ENCODE data around the gene MAGEL2.

MAGEL2 gene

GRCh38 chr15:23647421-23648370 lies at the start of gene MAGEL2:
Gene MAGEL2 (minus strand): TSS chr15:23647867. CDS start chr15:23647742, 125 bp downstream.
- no peak for DNase-seq

DNA sequence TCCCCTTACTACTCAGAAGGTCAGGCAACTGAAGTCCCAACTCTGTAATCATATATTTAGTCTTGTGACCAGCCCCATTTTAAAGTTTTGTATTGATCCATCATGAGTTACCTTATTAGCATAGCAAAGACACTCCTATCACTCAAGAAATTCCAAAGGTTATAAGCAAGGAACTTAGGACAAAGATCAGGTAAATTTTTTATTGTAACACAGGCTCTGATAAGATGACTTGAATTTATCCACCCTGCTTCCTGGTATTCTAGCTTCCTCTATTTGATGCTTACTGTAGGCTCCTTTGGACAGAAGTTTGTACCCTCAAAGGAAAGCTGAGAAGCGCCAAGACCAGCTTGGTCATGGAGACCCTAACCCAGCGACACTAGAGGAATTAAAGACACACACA lies 47.6 kb upstream of the MAGEL2 start:
- DNase-seq: no peak

- DNase-seq: no peak
These were observed 46.9 kb upstream of the MAGEL2 start for GRCh38 chr15:23694592-23694991.

- no peak for DNase-seq
These were observed 42.8 kb upstream of the MAGEL2 start for GRCh38 chr15:23690450-23690852.

DNA sequence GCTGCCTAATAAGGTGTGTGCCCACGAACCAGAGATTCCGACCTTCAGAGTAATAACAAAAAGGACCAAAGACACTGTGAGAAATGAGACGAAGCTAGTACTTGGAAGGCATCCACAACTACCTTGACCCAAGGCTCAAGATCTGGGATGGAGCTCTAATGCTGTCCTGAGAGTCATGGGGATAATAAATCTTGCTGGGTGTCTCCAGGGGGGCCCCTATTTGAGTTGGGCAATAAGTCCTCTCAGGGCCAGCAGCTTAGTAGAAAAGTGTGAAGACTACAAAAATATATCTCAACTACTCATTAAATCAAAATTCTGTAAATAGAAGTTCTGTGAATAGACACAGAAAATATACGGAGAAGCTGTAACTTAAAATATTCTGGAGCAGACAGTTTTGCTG lies 42.3 kb upstream of the MAGEL2 start:
- no peak for DNase-seq

DNA sequence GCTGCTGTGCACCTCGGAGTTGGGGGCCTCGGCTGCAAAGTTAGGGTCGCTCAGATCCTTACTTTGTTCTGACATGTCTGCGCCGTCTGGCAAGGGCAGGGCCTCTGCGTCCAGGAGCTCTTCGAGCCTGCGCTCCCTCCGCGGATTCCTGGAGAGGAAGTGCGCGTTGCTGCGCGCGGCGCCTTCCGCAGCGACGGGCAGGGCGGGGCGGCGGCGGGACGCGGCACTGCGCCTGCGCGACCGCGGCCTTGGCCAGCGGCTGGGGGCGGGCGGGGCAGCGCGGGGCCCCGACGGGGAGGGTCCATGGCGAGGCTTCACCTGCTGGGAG lies 39.4 kb upstream of the MAGEL2 start, which contains the start of gene NDN:
Gene NDN, minus strand, starts transcription at position 163 of the 328 bp plus-strand sequence. Its CDS starts 88 bp downstream, at position 75.
- DNase-seq: no peak

GRCh38 chr15:23686466-23687142 lies 38.9 kb upstream of the MAGEL2 start:
- no peak for DNase-seq

DNA sequence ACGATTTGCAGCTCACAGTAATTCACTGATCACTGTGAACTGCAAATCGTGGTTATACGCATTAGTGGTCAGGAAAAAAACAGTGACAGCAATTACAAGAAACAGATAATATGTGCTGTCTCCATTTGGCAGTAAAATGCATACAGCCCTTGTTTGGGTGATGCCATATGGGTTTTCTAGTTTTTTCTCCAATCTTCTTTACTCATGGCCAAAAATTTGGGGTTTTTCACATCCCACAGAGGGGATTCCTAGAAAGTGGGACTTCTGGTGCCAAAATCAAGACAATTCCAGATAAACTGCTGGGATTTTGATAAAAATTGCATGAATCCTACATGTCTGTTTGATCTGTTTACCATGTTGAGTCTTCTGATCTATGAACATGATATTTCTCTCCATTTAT lies 23.8 kb upstream of the MAGEL2 start:
- no peak for DNase-seq

DNA sequence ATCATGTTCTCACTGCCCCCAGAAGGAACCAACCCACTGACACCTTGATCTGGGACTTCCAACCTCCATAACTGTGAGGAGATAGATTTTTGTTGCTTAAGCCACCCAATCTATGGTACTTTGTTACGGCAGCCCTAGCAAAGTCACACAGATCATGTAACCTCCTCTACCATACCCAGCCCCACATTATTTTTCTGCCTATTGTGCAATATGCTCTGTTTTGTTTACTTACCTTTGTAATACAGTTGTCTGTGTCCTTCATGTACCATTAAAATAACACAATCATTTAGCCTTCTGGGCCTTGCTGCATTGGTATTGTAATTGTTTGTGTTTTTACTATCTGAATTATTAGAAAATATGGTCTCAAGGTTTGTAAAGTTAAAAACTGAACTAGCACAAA lies 23.3 kb upstream of the MAGEL2 start:
- no peak for DNase-seq

DNA sequence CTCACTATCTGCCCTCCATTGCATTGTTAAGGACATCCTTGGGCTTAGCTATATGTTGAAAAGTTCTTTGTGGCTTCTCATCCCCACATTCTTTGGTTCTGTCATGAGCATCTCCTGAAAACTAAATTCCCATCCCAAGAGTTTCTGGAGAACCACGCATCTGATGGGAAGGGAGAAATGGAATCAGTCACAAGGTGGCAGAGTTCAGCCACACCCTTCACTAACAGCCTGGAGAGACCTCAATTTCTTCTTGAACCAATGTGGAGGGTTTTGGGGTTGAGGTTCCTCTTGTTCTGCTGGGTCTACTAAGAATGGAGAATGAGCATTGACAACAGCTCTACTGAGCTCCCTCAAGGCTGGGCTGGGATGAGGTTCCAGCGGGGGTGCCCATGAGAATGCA lies 15.6 kb upstream of the MAGEL2 start:
- DNase-seq: no peak

GRCh38 chr15:23648920-23649515 lies 1.4 kb upstream of the MAGEL2 start:
- peak in 1 of 2 experiments; percentile 0 for DNase-seq

- DNase-seq: no peak
These were observed 719 bp downstream of the MAGEL2 start for GRCh38 chr15:23647001-23647295.

DNA sequence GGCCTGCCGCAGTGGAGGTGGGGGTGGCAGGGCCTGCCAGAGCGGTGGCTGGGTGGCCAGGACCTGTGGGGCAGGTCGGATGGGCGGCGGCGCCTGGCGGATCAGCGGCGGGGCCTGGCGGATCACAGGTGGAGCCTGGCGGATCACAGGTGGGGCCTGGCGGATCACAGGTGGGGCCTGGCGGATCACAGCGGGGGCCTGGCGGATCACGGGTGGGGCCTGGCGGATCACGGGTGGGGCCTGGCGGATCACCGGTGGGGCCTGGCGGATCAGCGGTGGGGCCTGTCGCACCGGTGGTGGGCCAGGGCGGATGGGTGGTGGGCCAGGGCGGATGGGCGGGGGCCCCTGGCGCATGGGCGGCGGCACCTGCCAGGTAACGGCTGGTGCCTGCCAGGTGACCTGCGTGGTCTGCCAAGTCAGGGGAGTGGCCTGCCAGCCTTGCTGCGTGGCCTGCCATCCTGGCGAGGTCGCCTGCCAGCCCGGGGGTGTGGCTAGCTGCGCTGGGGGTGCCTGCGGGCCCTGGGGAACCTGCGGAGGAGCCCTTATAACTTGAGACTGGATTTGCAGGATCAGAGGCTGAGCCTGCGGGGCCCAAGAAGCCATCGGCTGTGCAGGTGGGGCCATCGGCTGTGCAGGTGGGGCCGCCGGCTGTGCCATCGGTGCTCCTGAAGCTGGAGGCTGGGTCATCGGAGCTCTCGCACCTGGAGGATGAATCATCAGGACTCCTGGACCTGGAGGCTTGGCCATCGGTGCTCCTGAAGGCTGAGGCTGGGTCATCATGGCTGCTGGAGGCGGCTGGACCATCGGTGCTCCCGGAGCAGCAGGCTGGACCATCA lies 1.3 kb downstream of the MAGEL2 start:
- no peak for DNase-seq

- DNase-seq: no peak
These were observed 2.1 kb downstream of the MAGEL2 start for GRCh38 chr15:23645371-23646164.

DNA sequence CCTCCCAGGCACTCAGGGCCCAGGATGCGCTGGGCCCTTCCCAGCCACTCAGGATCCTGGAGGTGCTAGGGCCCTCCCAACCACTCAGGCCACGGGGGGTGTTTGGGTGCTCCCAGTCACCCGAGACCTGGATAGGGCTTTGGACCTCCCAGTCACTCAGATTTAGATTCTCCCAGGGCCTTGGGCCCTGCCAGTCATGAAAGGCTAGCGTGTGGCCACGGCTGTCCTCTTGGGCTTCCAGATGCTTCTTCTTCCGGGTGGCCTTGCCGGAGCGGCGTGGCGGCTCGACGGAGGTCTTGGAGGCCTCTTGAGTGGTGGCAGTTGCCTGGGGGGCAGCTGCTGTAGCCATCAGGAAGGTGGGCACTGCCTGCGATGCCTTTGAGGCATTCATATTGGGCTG lies 2.8 kb downstream of the MAGEL2 start:
- DNase-seq: no peak

- peak; percentile 5 to 20 for DNase-seq
These were observed 5.1 kb downstream of the MAGEL2 start for GRCh38 chr15:23642413-23643044.

DNA sequence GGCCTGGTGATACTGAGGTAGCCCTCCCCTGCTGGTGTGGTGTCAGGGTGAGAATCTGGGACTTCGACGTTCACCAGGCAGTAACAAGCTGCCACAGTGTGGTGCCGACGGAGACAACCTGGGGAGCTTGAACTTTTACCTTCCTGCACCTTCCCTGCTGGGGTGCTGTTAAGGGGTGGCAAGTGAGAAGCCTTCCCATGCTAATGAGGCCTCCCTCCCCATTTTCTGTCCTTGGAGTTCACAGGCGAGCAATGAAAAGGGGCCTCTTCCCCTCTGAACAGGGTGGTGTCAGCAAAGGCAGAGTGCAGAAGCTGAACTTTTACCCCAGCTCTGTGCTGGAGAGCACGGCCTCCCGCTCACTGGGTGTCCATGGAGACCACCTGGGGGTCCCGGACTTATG lies 13.5 kb downstream of the MAGEL2 start:
- no peak for DNase-seq

- peak; percentile 3 to 30 for DNase-seq
These were observed 18.3 kb downstream of the MAGEL2 start for GRCh38 chr15:23629234-23629805.

DNA sequence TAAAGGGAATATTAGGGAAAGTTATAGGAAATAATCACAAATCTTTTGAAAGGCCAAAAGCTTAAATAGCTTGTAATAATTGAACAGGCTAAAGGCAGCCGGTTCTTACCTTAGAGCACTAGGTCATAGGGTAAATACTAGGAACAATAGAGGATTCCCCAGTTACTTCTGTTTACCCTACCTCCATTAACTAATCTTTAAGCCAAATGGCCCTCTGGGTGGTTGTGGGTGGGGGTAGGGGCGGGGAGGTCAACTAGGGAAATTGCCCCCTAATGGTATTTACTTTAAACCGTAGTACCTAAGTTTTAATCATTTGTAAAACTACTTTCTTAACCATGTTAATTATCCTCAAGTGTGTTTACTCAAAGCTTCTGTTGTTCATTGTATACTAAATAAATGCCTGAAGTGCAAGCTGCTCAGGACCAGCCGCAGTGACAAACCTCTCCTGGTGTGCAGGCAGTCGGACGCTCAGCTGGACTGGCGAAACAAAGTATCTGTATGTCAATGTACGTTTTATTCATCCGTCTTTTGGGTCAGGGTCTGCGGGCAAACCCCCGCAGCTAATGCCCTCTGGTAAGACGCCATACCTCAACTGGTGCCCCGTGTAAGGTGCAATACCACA lies 18.9 kb downstream of the MAGEL2 start:
- no peak for DNase-seq

- no peak for DNase-seq
These were observed 31.1 kb downstream of the MAGEL2 start for GRCh38 chr15:23616536-23616935.

DNA sequence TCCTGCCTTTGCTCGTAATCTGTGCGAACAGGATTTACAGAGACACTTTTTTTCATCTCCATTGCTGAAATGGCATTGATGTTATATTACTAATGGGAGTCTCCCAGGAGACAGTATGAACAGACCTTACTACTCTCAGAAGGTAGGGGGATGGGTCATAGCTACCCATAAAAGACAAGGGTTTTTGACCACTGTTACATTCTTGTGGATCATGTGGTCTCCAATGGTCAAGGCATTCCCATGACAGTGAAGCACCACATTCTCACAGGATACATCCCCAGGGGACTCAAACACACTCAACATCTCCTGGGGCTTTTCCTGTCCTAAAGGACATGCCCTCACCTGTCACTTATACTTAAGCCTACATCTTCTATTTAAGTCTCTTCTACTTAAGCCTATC lies 41.4 kb downstream of the MAGEL2 start:
- no peak for DNase-seq

Data from Kasumi-1 (cell line).